ENCODE measurements around the gene SHB. TPM values are rescaled to one million over a fixed set of nuclear protein-coding genes. Genes with fewer than 3 reads are reported as not detected.

The SHB gene
- total and polyA plus RNA-seq, 10 donors = 1.2 to 20.5 (median 7.1) TPM

GRCh38 chr9:38059233-38059936 lies 9.6 kb downstream of the SHB start:
- H3K4me3 ChIP-seq = no peak overlapping the region
- H3K9me3 ChIP-seq = no peaks in the 10 kb centered on the region
- peaks cover 0 to 5% (median 0%) of the 10 kb centered on the region in 7 donors for H3K27me3 ChIP-seq (replicated peaks in 1 of 7)
- H3K4me1 ChIP-seq = peaks cover 0 to 39% (median 13%) of the 10 kb centered on the region in 6 donors
- peak; percentile 39 for DNase-seq
- TF ChIP-seq POLR2A (IDR thresholded peaks at IDR 0.05) = no peak
- peak in 1 of 3 donors; percentile 20 for TF ChIP-seq POLR2AphosphoS5 (IDR thresholded peaks at IDR 0.05)
- WGBS, 5 donors = 77 to 84% (median 79%) methylated on average over 14 of the region's 14 CpGs
- H3K36me3 ChIP-seq = no peaks in the 10 kb centered on the region
- intact Hi-C loops (cut with DNase I; ENCODE audit: low total_unique reads) = no loop called here
- H3K27ac ChIP-seq = peak overlapping the region in 4 of 8 donors; percentile 7 to 56 (median 52)

- Histone ChIP-seq H3K36me3 (no peaks in the 10 kb centered on the region), H3K4me1 (peaks cover 0 to 39% (median 10%) of the 10 kb centered on the region in 6 donors), H3K27ac (peak overlapping the region in 4 of 8 donors; percentile 7 to 56 (median 52)), H3K9me3 (no peaks in the 10 kb centered on the region), H3K4me3 (no peak overlapping the region), H3K27me3 (replicated peaks in 1 of 7) (peaks cover 0 to 5% (median 0%) of the 10 kb centered on the region in 7 donors)
- TF ChIP-seq POLR2A (IDR thresholded peaks at IDR 0.05) (no peak), POLR2AphosphoS5 (IDR thresholded peaks at IDR 0.05) (no peak), CTCF (IDR thresholded peaks at IDR 0.05 in 8 of 11, conservative IDR thresholded peaks at IDR 0.05 in 3 of 11) (no peak)
- 81 to 90% (median 86%) methylated on average over 13 of the region's 13 CpGs for WGBS, 5 donors
- DNase-seq = peak; percentile 30
- intact Hi-C loops (cut with DNase I; ENCODE audit: low total_unique reads) = no loop called here
Observed at GRCh38 chr9:38058452-38059232, 10.4 kb downstream of the SHB start.

- no peaks in the 10 kb centered on the region for H3K36me3 ChIP-seq
- H3K27ac ChIP-seq = no peak overlapping the region
- no peaks in the 10 kb centered on the region for H3K9me3 ChIP-seq
- intact Hi-C loops (cut with DNase I; ENCODE audit: low total_unique reads) = no loop called here
- peak; percentile 66 for DNase-seq
- 79 to 91% (median 82%) methylated on average over 7 of the region's 7 CpGs for WGBS, 5 donors
- H3K4me1 ChIP-seq = peaks cover 0 to 38% (median 10%) of the 10 kb centered on the region in 6 donors
- no peak overlapping the region for H3K4me3 ChIP-seq
- TF ChIP-seq CTCF (IDR thresholded peaks at IDR 0.05 in 8 of 11, conservative IDR thresholded peaks at IDR 0.05 in 3 of 11) = no peak
- TF ChIP-seq POLR2A (IDR thresholded peaks at IDR 0.05) = no peak
- no peak for TF ChIP-seq POLR2AphosphoS5 (IDR thresholded peaks at IDR 0.05)
- H3K27me3 ChIP-seq (replicated peaks in 1 of 7) = peaks cover 0 to 5% (median 0%) of the 10 kb centered on the region in 7 donors
Observed at GRCh38 chr9:38057416-38058195, 11.4 kb downstream of the SHB start.

- H3K4me3 ChIP-seq = no peak overlapping the region
- WGBS, 5 donors = 74 to 79% (median 77%) methylated on average over 3 of the region's 3 CpGs
Observed at GRCh38 chr9:38054653-38055052, 14.4 kb downstream of the SHB start.

More at GRCh38 chr9:38054653-38055052, 14.4 kb downstream of the SHB start:
- TF ChIP-seq CTCF (IDR thresholded peaks at IDR 0.05 in 8 of 11, conservative IDR thresholded peaks at IDR 0.05 in 3 of 11) = no peak
- no peak for TF ChIP-seq POLR2AphosphoS5 (IDR thresholded peaks at IDR 0.05)
- TF ChIP-seq POLR2A (IDR thresholded peaks at IDR 0.05) = no peak
- intact Hi-C loops (cut with DNase I; ENCODE audit: low total_unique reads) = no loop called here
- Histone ChIP-seq H3K4me1 (peaks cover 0 to 17% (median 6%) of the 10 kb centered on the region in 6 donors), H3K27ac (no peak overlapping the region), H3K36me3 (no peaks in the 10 kb centered on the region), H3K27me3 (replicated peaks in 1 of 7) (peaks cover 0 to 5% (median 0%) of the 10 kb centered on the region in 7 donors), H3K9me3 (no peaks in the 10 kb centered on the region)
- no peak for DNase-seq
